Mesothelial cell of epicardium (in vitro differentiated cells): ENCODE data around the gene TMEM100. TPM values are rescaled to one million over a fixed set of nuclear protein-coding genes. Genes with fewer than 3 reads are reported as not detected.

ENCODE experiments used
- DNase-seq, 2 experiments: peaks; one replicate each; pipeline ENCODE4 v3.0.0; 2021; ENCODE audit warnings: low spot score in 2 of 2; ENCODE audit not compliant: unreplicated experiment in 2 of 2
- H3K27ac Mint-ChIP-seq: 2 replicates; pipeline ENCODE4 v1.8.0; 2021; ENCODE audit warnings: mixed read lengths
- H3K27me3 Mint-ChIP-seq: 2 replicates; pipeline ENCODE4 v1.8.0; 2021; ENCODE audit warnings: low read depth, mixed read lengths
- H3K36me3 Mint-ChIP-seq: 2 replicates; pipeline ENCODE4 v1.8.0; 2021; ENCODE audit warnings: mixed read lengths
- H3K4me1 Mint-ChIP-seq: 2 replicates; pipeline ENCODE4 v1.8.0; 2021; ENCODE audit warnings: mixed read lengths
- H3K4me3 Mint-ChIP-seq: 2 replicates; pipeline ENCODE4 v1.8.0; 2021; ENCODE audit warnings: mild to moderate bottlenecking, moderate library complexity, mixed read lengths
- H3K9me3 Mint-ChIP-seq: 2 replicates; pipeline ENCODE4 v1.8.0; 2021; ENCODE audit warnings: mixed read lengths
- total RNA-seq: library from RNA; stranded (reverse); gene quantifications from 3 replicates; pipeline ENCODE4 v1.2.1, GENCODE V29; 2021
- TF ChIP-seq, protein P1 (sequence below): fragments of 200-600 bp; sonication (generic); IDR thresholded peaks from one replicate; pipeline ENCODE4 v1.5.0; 2021; ENCODE audit warnings: antibody characterized with exemption; ENCODE audit not compliant: unreplicated experiment

TMEM100 gene
- total RNA-seq, 1 donor from 2014 or later: 5.1 TPM

DNA sequence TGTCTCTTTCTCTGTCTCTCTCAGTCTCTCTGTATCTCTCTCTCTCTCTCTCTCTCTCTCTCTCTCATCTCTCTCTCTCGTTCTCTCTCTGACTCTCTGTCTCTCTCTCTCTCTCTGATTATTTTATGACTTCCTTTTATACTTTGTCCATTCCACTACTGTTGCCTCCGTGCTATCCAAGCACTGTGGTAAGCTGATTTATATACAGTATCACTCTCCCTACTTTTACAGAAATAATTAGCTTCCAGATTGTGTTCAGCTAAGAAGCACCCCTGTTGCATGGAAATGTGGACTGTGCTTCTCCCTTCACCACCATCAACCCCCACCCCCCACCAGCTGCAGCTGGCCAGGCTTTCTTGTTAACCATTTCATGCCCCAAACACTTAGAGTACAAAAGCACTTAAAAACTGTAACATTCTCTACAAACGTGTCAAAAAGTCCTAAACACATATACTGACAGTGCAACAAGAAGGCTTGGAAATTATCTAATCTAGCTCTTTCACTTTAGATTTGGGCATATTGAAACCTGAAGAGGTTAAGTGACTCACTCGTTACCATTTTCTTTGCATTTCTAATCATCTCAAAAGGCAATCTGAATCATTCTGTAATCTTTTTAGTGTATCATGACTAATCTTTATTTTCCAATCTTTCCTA is 11.6 kb upstream of the TMEM100 start:
- peaks cover 38% of the 10 kb centered on the region for H3K4me1 Mint-ChIP-seq
- no peak overlapping the region for H3K4me3 Mint-ChIP-seq
- H3K27ac Mint-ChIP-seq: peak overlapping the region; percentile 21

DNA sequence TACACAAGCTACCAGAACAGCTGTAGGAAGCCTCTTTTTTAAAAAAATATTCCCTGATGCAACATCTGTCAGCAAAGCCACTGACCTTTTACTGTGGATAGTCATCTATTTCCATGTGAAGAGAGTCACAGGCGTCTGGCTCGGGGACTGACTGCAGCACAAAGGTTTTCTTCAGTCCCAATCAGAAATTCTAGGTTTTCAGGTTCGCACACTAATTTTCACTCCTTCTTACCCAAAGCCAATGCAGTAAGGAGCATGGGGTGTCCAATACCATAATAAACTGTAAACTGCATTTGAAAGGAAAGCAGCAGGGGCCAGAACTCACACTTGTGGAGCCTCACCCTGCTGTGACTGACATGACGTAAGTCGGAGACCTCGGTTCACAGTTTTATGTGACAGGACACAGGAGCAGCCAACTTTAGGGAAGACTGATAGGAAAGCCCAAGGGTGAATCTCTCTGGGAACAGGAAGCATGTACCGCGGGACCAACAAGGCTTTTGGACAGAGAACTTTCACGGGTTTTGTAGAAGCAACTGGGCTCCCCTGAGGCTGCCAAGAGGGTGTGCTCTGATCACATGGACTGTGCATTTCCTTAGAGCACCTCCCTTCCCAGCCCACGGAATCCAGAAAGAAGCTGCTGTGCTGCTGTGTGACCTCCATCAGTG is 9.1 kb upstream of the TMEM100 start:
- H3K4me3 Mint-ChIP-seq: peak overlapping the region; percentile 42
- no peaks in the 10 kb centered on the region for H3K9me3 Mint-ChIP-seq
- H3K27ac Mint-ChIP-seq: peak overlapping the region; percentile 55
- no peak for DNase-seq
- TF ChIP-seq, protein P1, sequence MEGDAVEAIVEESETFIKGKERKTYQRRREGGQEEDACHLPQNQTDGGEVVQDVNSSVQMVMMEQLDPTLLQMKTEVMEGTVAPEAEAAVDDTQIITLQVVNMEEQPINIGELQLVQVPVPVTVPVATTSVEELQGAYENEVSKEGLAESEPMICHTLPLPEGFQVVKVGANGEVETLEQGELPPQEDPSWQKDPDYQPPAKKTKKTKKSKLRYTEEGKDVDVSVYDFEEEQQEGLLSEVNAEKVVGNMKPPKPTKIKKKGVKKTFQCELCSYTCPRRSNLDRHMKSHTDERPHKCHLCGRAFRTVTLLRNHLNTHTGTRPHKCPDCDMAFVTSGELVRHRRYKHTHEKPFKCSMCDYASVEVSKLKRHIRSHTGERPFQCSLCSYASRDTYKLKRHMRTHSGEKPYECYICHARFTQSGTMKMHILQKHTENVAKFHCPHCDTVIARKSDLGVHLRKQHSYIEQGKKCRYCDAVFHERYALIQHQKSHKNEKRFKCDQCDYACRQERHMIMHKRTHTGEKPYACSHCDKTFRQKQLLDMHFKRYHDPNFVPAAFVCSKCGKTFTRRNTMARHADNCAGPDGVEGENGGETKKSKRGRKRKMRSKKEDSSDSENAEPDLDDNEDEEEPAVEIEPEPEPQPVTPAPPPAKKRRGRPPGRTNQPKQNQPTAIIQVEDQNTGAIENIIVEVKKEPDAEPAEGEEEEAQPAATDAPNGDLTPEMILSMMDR: no peak
- H3K4me1 Mint-ChIP-seq: peaks cover 59% of the 10 kb centered on the region
- no peaks in the 10 kb centered on the region for H3K36me3 Mint-ChIP-seq
- H3K27me3 Mint-ChIP-seq: no peaks in the 10 kb centered on the region

More for the DNA sequence above, 11.6 kb upstream of the TMEM100 start:
- Mint-ChIP-seq H3K27me3 (no peaks in the 10 kb centered on the region), H3K36me3 (no peaks in the 10 kb centered on the region), H3K9me3 (no peaks in the 10 kb centered on the region)
- no peak for DNase-seq
- TF ChIP-seq, protein P1: no peak

DNA sequence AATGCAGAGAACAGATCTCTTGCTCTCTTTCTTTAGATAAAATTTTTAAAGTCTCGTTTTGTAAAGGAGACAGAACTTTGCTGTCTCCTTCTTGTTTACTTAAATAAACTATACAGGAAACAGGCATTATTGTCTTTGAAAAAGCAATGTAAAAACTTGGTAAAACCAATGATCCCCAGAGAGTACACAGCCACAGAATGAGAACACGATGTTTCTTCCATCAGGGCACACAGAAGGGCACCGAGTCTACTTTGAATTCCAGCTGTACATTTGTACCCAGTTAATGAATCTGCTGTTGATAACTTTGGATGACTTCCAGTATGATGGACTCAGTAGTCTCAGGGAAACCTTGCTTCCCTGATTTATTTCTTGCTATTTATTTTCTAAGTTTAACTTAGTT is 8.1 kb upstream of the TMEM100 start:
- Mint-ChIP-seq H3K4me3 (no peak overlapping the region), H3K9me3 (no peaks in the 10 kb centered on the region), H3K36me3 (no peaks in the 10 kb centered on the region), H3K4me1 (peaks cover 67% of the 10 kb centered on the region), H3K27me3 (no peaks in the 10 kb centered on the region), H3K27ac (no peak overlapping the region)
- TF ChIP-seq, protein P1: no peak
- no peak for DNase-seq

DNA sequence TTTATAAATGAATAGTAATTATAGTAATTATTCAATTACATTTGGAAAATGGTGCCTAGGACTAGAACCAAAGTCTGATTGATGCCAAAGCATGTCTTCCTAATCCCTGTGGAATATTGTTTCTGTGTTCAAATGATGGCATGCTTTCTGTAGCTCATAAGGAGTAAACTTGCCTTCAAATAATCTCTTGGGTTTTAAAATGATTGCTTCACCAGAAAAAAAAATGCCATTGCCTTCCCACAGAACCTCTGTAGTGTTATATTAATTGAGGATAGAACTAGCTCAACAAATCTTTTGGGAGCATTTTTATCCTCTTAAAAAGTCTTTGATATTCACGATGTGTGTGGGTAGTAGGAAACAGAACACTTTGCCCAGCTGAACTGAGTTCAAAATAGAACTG is 7.7 kb upstream of the TMEM100 start:
- peaks cover 69% of the 10 kb centered on the region for H3K4me1 Mint-ChIP-seq
- TF ChIP-seq, protein P1: no peak
- no peaks in the 10 kb centered on the region for H3K9me3 Mint-ChIP-seq
- no peak overlapping the region for H3K27ac Mint-ChIP-seq
- DNase-seq: no peak
- H3K36me3 Mint-ChIP-seq: no peaks in the 10 kb centered on the region
- H3K4me3 Mint-ChIP-seq: no peak overlapping the region
- no peaks in the 10 kb centered on the region for H3K27me3 Mint-ChIP-seq

DNA sequence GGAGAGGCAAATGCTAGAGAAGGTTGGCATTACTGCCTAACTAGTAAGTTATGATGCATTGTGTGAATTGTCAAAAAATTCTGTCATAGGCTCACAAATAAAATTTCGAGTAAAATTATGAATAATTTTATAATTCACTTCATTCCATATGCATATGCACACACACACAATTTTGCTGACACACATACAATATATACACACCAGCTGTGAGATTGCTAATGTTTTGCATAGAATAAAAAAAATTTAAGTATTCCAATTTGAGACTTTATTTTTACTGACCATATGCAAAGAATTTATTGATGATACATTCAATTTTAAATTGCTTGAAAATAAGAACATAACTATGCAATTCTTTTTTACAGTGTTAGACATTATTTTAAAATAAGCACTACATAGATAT is 6.8 kb upstream of the TMEM100 start:
- no peak overlapping the region for H3K4me3 Mint-ChIP-seq
- no peaks in the 10 kb centered on the region for H3K27me3 Mint-ChIP-seq
- TF ChIP-seq, protein P1: no peak
- H3K36me3 Mint-ChIP-seq: no peaks in the 10 kb centered on the region
- DNase-seq: no peak
- peaks cover 71% of the 10 kb centered on the region for H3K4me1 Mint-ChIP-seq
- H3K27ac Mint-ChIP-seq: no peak overlapping the region
- no peaks in the 10 kb centered on the region for H3K9me3 Mint-ChIP-seq
